NCI-H2081 treated with DMSO at 0.1 percent for 48 hours (cell line): Measurements from ENCODE around the gene MOB1B.
"Not testable (repeated sequence)": the region's sequence is repeated elsewhere in the genome, so short reads cannot be mapped to it uniquely, and the experiment has no call there.

Experiments
- DNase-seq: peaks from one replicate; lab custom pipeline; 2025; lab: John Stamatoyannopoulos, UW

MOB1B gene

GRCh38 chr4:71008196-71008595, 106.0 kb downstream of the MOB1B start:
- DNase-seq, result no peak

GRCh38 chr4:71009086-71009485, 106.9 kb downstream of the MOB1B start:
- no peak for DNase-seq

- no peak for DNase-seq
These were observed 107.9 kb downstream of the MOB1B start for GRCh38 chr4:71009890-71010588.

DNA sequence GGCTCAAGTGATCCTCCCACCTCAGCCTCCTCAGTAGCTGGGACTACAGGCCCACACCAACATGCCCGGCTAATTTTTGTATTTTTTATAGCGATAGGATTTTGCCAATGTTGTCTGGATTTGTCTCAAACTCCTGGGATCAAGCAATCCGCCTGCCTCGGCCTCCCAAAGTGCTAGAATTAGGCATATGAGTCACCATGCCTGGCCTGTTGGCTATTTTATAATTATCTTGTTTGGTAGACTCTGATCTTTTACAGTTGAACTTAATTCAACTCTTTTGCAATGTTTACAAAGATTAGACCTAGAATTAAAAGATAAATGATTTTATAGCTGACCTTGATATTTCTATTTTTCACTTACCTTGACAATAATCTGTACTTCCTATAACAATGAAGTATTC, 109.3 kb downstream of the MOB1B start:
- DNase-seq, result no peak

DNA sequence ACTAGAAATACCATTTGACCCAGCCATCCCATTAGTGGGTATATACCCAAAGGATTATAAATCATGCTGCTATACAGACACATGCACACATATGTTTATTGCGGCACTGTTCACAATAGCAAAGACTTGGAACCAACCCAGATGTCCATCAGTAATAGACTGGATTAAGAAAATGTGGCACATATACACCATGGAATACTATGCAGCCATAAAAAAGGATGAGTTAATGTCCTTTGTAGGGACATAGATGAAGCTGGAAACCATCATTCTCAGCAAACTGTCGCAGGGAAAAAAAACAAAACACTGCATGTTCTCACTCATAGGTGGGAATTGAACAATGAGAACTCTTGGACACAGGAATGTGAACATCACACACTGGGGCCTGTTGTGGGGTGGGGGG, 115.2 kb downstream of the MOB1B start:
- not testable (repeated sequence) for DNase-seq

DNA sequence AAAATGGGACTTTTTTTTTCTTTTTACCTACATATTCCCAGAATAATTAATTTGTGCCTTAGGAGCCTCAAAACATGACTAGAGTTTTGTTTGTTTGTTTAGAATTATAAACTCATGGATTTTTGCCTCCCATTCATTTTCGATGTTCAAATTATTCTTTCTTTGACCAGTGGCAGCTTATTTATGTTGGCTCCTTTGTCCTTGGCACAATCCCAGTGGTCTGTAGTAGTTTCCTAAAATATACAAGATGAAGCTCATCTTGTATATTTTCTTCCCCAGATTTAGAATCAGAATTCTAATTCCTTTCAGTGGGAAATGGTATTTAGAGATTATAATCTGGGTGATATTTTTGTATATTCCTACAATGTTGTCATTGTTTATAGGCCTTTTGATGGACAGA, 118.4 kb downstream of the MOB1B start:
- no peak for DNase-seq

DNA sequence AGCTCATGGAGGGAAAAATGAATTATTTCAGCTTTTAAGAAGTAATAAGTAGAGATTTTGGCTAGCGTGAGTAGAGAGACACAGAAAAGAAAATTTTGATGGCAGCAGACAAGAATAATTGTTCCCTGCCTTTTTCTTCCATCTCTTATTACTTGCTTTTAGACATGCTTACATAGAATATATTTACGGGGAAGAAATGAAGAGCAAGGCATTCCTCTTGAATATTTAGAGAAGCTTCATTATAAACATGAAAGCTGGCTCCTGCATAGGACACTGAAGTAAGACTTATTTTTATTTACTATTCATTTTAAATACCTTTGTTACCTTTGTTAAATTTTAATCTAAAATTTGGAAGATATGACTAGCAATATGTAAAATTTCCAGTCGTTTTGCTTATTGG, 123.5 kb downstream of the MOB1B start:
- no peak for DNase-seq

DNA sequence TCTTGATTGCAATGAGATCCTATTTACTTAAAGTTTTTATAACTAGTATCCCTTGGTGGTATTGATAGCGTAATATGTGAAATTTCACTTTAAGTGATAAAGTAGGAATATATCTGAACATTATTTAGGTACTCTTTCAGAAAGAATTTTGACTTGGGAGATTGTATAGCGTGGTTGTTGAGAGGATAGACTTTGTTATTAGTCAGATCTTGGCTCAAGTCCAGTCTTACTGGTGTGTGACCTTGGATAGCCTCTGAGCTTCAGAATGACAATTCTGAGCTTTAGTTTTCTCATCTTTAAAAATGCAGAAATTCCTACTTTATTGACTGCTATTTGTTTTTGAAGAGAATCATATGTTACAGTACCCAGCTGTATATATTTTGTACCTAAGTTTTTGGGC, 123.9 kb downstream of the MOB1B start:
- no peak for DNase-seq

DNA sequence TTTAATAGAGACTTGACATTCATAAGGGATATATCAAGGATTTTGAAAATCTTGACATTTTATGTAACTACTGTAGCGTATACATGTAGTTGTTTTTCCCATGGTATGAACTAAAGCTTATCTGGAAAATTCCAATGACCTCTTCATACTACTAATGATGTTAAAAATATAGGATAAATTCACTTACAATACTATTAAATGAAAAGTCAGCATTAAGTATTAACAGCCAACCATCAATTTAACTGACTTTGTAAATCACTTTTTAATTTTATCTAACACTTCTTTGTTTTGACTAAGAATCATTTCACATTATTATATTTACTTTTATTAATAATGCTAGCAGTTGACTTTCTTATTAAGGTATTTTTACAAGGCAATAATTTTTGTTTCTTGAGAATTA, 125.4 kb downstream of the MOB1B start:
- DNase-seq, result no peak

GRCh38 chr4:71029504-71029903, 127.3 kb downstream of the MOB1B start:
- DNase-seq, result no peak

DNA sequence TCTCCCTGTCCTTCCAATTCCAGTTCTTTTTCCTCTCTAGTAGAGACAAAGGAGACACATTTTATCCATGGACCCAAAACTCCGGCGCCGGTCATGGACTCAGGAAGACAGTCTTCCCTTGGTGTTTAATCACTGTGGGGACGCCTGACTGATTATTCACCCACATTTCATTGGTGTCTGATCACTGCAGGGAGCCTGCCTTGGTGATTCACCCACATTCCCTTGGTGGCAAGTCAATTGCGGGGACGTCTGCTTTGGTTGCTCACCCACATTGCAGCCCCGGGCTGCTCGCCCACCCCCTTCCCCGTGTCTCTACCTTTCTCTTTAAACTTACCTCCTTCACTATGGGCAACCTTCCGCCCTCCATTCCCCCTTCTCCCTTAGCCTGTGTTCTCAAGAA, 129.9 kb downstream of the MOB1B start:
- not testable (repeated sequence) for DNase-seq
